Measurements from ENCODE around the gene THBS2. TPM values are rescaled to one million over a fixed set of nuclear protein-coding genes. Genes with fewer than 3 reads are reported as not detected.
"Not testable (repeated sequence)": the region's sequence is repeated elsewhere in the genome, so short reads cannot be mapped to it uniquely, and the experiment has no call there.

THBS2 gene
- total RNA-seq, 2 experiments from 2014 or later: not detected

- no peak for DNase-seq
- Mint-ChIP-seq H3K4me1 (ENCODE audit: low read depth) (peaks cover 21% of the 10 kb centered on the region), H3K4me3 (no peak overlapping the region), H3K27me3 (ENCODE audit: low read depth) (no peaks in the 10 kb centered on the region), H3K36me3 (ENCODE audit: low read depth) (peaks cover 28% of the 10 kb centered on the region), H3K9me3 (ENCODE audit: insufficient read depth) (peaks cover 29% of the 10 kb centered on the region), H3K27ac (no peak overlapping the region)
- no peak for ATAC-seq
- ChIA-PET CTCF (no interaction called here), POLR2A (no interaction called here)
Observed at GRCh38 chr6:169211881-169212280, 41.8 kb downstream of the THBS2 start.

GRCh38 chr6:169210611-169211010 is 43.0 kb downstream of the THBS2 start:
- no peak for ATAC-seq
- Mint-ChIP-seq H3K27me3 (ENCODE audit: low read depth) (no peaks in the 10 kb centered on the region), H3K36me3 (ENCODE audit: low read depth) (peaks cover 35% of the 10 kb centered on the region), H3K27ac (no peak overlapping the region), H3K9me3 (ENCODE audit: insufficient read depth) (peaks cover 42% of the 10 kb centered on the region), H3K4me1 (ENCODE audit: low read depth) (peaks cover 24% of the 10 kb centered on the region), H3K4me3 (no peak overlapping the region)
- DNase-seq: no peak
- ChIA-PET CTCF (no interaction called here), POLR2A (no interaction called here)

- H3K27me3 Mint-ChIP-seq (ENCODE audit: low read depth): no peaks in the 10 kb centered on the region
- no peak for DNase-seq
- H3K9me3 Mint-ChIP-seq (ENCODE audit: insufficient read depth): peaks cover 42% of the 10 kb centered on the region
- no peak overlapping the region for H3K27ac Mint-ChIP-seq
- ATAC-seq: no peak
- no peak overlapping the region for H3K4me3 Mint-ChIP-seq
- POLR2A ChIA-PET: no interaction called here
- H3K4me1 Mint-ChIP-seq (ENCODE audit: low read depth): peaks cover 24% of the 10 kb centered on the region
- peaks cover 35% of the 10 kb centered on the region for H3K36me3 Mint-ChIP-seq (ENCODE audit: low read depth)
- CTCF ChIA-PET: no interaction called here
Observed at GRCh38 chr6:169208011-169208410, 45.6 kb downstream of the THBS2 start.

- CTCF ChIA-PET: no interaction called here
- no peaks in the 10 kb centered on the region for H3K27me3 Mint-ChIP-seq (ENCODE audit: low read depth)
- H3K27ac Mint-ChIP-seq: no peak overlapping the region
- H3K4me1 Mint-ChIP-seq (ENCODE audit: low read depth): peaks cover 22% of the 10 kb centered on the region
- peaks cover 42% of the 10 kb centered on the region for H3K9me3 Mint-ChIP-seq (ENCODE audit: insufficient read depth)
- POLR2A ChIA-PET: no interaction called here
- peaks cover 35% of the 10 kb centered on the region for H3K36me3 Mint-ChIP-seq (ENCODE audit: low read depth)
- H3K4me3 Mint-ChIP-seq: no peak overlapping the region
- ATAC-seq (no peak), DNase-seq (no peak)
Observed at GRCh38 chr6:169207482-169207881, 46.2 kb downstream of the THBS2 start.

- POLR2A ChIA-PET: no interaction called here
- CTCF ChIA-PET: no interaction called here
- Mint-ChIP-seq H3K4me3 (no peak overlapping the region), H3K27me3 (ENCODE audit: low read depth) (no peaks in the 10 kb centered on the region), H3K4me1 (ENCODE audit: low read depth) (peaks cover 18% of the 10 kb centered on the region), H3K36me3 (ENCODE audit: low read depth) (peaks cover 21% of the 10 kb centered on the region), H3K27ac (no peak overlapping the region), H3K9me3 (ENCODE audit: insufficient read depth) (peaks cover 35% of the 10 kb centered on the region)
- no peak for ATAC-seq
- DNase-seq: no peak
Observed at GRCh38 chr6:169205176-169206160, 48.2 kb downstream of the THBS2 start.

- ChIA-PET CTCF (no interaction called here), POLR2A (no interaction called here)
- DNase-seq: no peak
- no peak for ATAC-seq
- H3K9me3 Mint-ChIP-seq (ENCODE audit: insufficient read depth): peaks cover 28% of the 10 kb centered on the region
- no peak overlapping the region for H3K27ac Mint-ChIP-seq
- no peak overlapping the region for H3K4me3 Mint-ChIP-seq
- peaks cover 15% of the 10 kb centered on the region for H3K4me1 Mint-ChIP-seq (ENCODE audit: low read depth)
- peaks cover 16% of the 10 kb centered on the region for H3K36me3 Mint-ChIP-seq (ENCODE audit: low read depth)
- H3K27me3 Mint-ChIP-seq (ENCODE audit: low read depth): no peaks in the 10 kb centered on the region
Observed at GRCh38 chr6:169204167-169204566, 49.5 kb downstream of the THBS2 start.

- CTCF ChIA-PET: no interaction called here
- no peaks in the 10 kb centered on the region for H3K27me3 Mint-ChIP-seq (ENCODE audit: low read depth)
- ATAC-seq (no peak), DNase-seq (no peak)
- peaks cover 8% of the 10 kb centered on the region for H3K36me3 Mint-ChIP-seq (ENCODE audit: low read depth)
- peaks cover 3% of the 10 kb centered on the region for H3K4me1 Mint-ChIP-seq (ENCODE audit: low read depth)
- H3K27ac Mint-ChIP-seq: no peak overlapping the region
- peaks cover 13% of the 10 kb centered on the region for H3K9me3 Mint-ChIP-seq (ENCODE audit: insufficient read depth)
- H3K4me3 Mint-ChIP-seq: no peak overlapping the region
- POLR2A ChIA-PET: no interaction called here
Observed at GRCh38 chr6:169201985-169202384, 51.7 kb downstream of the THBS2 start.

- no peaks in the 10 kb centered on the region for H3K27me3 Mint-ChIP-seq (ENCODE audit: low read depth)
- DNase-seq (no peak), ATAC-seq (no peak)
- H3K4me1 Mint-ChIP-seq (ENCODE audit: low read depth): no peaks in the 10 kb centered on the region
- ChIA-PET CTCF (no interaction called here), POLR2A (no interaction called here)
- peaks cover 4% of the 10 kb centered on the region for H3K9me3 Mint-ChIP-seq (ENCODE audit: insufficient read depth)
- H3K4me3 Mint-ChIP-seq: no peak overlapping the region
- no peaks in the 10 kb centered on the region for H3K36me3 Mint-ChIP-seq (ENCODE audit: low read depth)
- no peak overlapping the region for H3K27ac Mint-ChIP-seq
Observed at GRCh38 chr6:169200893-169201514, 52.6 kb downstream of the THBS2 start.

- ATAC-seq: no peak
- Mint-ChIP-seq H3K4me3 (no peak overlapping the region), H3K27ac (no peak overlapping the region), H3K27me3 (ENCODE audit: low read depth) (no peaks in the 10 kb centered on the region), H3K36me3 (ENCODE audit: low read depth) (no peaks in the 10 kb centered on the region), H3K4me1 (ENCODE audit: low read depth) (no peaks in the 10 kb centered on the region), H3K9me3 (ENCODE audit: insufficient read depth) (no peaks in the 10 kb centered on the region)
- POLR2A ChIA-PET: no interaction called here
- DNase-seq: no peak
- CTCF ChIA-PET: no interaction called here
Observed at GRCh38 chr6:169199625-169200335, 53.9 kb downstream of the THBS2 start.

GRCh38 chr6:169198885-169199284 is 54.8 kb downstream of the THBS2 start:
- Mint-ChIP-seq H3K36me3 (ENCODE audit: low read depth) (no peaks in the 10 kb centered on the region), H3K27ac (no peak overlapping the region), H3K4me1 (ENCODE audit: low read depth) (no peaks in the 10 kb centered on the region), H3K4me3 (no peak overlapping the region), H3K9me3 (ENCODE audit: insufficient read depth) (no peaks in the 10 kb centered on the region), H3K27me3 (ENCODE audit: low read depth) (no peaks in the 10 kb centered on the region)
- ChIA-PET POLR2A (no interaction called here), CTCF (no interaction called here)
- ATAC-seq: no peak
- no peak for DNase-seq

- H3K4me1 Mint-ChIP-seq (ENCODE audit: low read depth); H3K27ac Mint-ChIP-seq; H3K36me3 Mint-ChIP-seq (ENCODE audit: low read depth); DNase-seq; ATAC-seq; CTCF ChIA-PET; H3K4me3 Mint-ChIP-seq; H3K9me3 Mint-ChIP-seq (ENCODE audit: insufficient read depth); POLR2A ChIA-PET; H3K27me3 Mint-ChIP-seq (ENCODE audit: low read depth): not testable (repeated sequence)
Observed at GRCh38 chr6:169197929-169198328, 55.7 kb downstream of the THBS2 start.

- H3K27ac Mint-ChIP-seq; H3K27me3 Mint-ChIP-seq (ENCODE audit: low read depth); ATAC-seq; CTCF ChIA-PET; POLR2A ChIA-PET; H3K4me3 Mint-ChIP-seq; H3K9me3 Mint-ChIP-seq (ENCODE audit: insufficient read depth); DNase-seq; H3K36me3 Mint-ChIP-seq (ENCODE audit: low read depth); H3K4me1 Mint-ChIP-seq (ENCODE audit: low read depth): not testable (repeated sequence)
Observed at GRCh38 chr6:169196279-169196678, 57.4 kb downstream of the THBS2 start.
